B cell (primary cell): ENCODE data around the gene TRNAU1AP. TPM values are rescaled to one million over a fixed set of nuclear protein-coding genes. Genes with fewer than 3 reads are reported as not detected.
"Not testable (repeated sequence)": the region's sequence is repeated elsewhere in the genome, so short reads cannot be mapped to it uniquely, and the experiment has no call there.

Experiments
- ATAC-seq: fragments of 200-7000 bp; cut with Tn5 transposase; one replicate; pipeline ENCODE4 v1.10.0; 2021; ENCODE audit warnings: low read depth, mild to moderate bottlenecking, moderate number of reproducible peaks, moderate library complexity
- CTCF ChIA-PET: fragments of 350-600 bp; sonication (Branson Sonifier 250); formaldehyde crosslinking; loops from one replicate; lab custom pipeline; 2021; ENCODE audit warnings: antibody characterized with exemption, inconsistent platforms; lab: Charles Lee
- POLR2A ChIA-PET: fragments of 350-600 bp; sonication (Branson Sonifier 250); formaldehyde crosslinking; loops from one replicate; lab custom pipeline; 2021; ENCODE audit warnings: antibody characterized with exemption; lab: Charles Lee
- DNase-seq: peaks from one replicate; pipeline ENCODE4 v3.0.0; 2013
- H2AFZ ChIP-seq: 2 replicates; pipeline ENCODE4 v1.6.1; 2012; ENCODE audit warnings: mild to moderate bottlenecking, low read depth, low read length; ENCODE audit not compliant: insufficient read depth, poor library complexity, severe bottlenecking
- H3K27ac ChIP-seq, 2 donors: 1 replicate in 1 of 2; 2 replicates in 1 of 2; pipeline ENCODE4 v1.5.1; 2012 to 2013; ENCODE audit warnings: low read length in 2 of 2, mild to moderate bottlenecking in 2 of 2, moderate library complexity in 1 of 2
- H3K27me3 ChIP-seq, 4 experiments: fragments of 200-600 bp in 1 of 4; sonication (generic) in 1 of 4; replicated peaks in 1 of 4; 1 replicate in 2 of 4; 2 replicates in 2 of 4; pipeline versions ENCODE4 v1.6.1 to v1.7.0; 2013 to 2016; ENCODE audit warnings: low read length in 3 of 4, mild to moderate bottlenecking in 2 of 4, mixed read lengths in 1 of 4, moderate library complexity in 1 of 4; ENCODE audit not compliant: insufficient read depth in 4 of 4, control insufficient read depth in 3 of 4; ENCODE audit errors: control extremely low read depth in 1 of 4
- H3K36me3 ChIP-seq, 2 experiments: replicated peaks in 1 of 2; 1 replicate in 1 of 2; 2 replicates in 1 of 2; pipeline versions ENCODE4 v1.6.1 to v1.7.1; 2013; ENCODE audit warnings: low read length in 1 of 2; ENCODE audit not compliant: insufficient read depth in 2 of 2, control insufficient read depth in 1 of 2; ENCODE audit errors: control extremely low read depth in 1 of 2, extremely low read depth in 1 of 2
- H3K4me1 ChIP-seq, 2 donors: fragments of 200-600 bp in 1 of 2; sonication (generic) in 1 of 2; 1 replicate in 1 of 2; 2 replicates in 1 of 2; pipeline versions ENCODE4 v1.5.1 to v1.6.1; 2013 to 2017; ENCODE audit warnings: low read length in 2 of 2; ENCODE audit not compliant: control insufficient read depth in 2 of 2, insufficient read depth in 2 of 2
- H3K4me2 ChIP-seq: replicated peaks from 2 replicates; pipeline ENCODE3; 2012; ENCODE audit warnings: mild to moderate bottlenecking, low read depth, low read length; ENCODE audit not compliant: poor library complexity, severe bottlenecking
- H3K4me3 ChIP-seq, 5 experiments: fragments of 200-600 bp in 1 of 5; sonication (generic) in 1 of 5; 1 replicate in 3 of 5; 2 replicates in 2 of 5; pipeline versions ENCODE4 v1.5.1 to v1.7.0; 2011 to 2016; ENCODE audit warnings: low read length in 4 of 5, mild to moderate bottlenecking in 4 of 5, low read depth in 2 of 5, control low read depth in 1 of 5, moderate library complexity in 1 of 5; ENCODE audit not compliant: insufficient read depth in 1 of 5; ENCODE audit errors: control extremely low read depth in 1 of 5, extremely low read depth in 1 of 5
- H3K79me2 ChIP-seq: fragments of 200-600 bp; sonication (generic); one replicate; pipeline ENCODE4 v1.6.0; 2016; ENCODE audit warnings: low read length; ENCODE audit not compliant: control insufficient read depth, insufficient read depth
- H3K9ac ChIP-seq: fragments of 200-600 bp; sonication (generic); 2 replicates; pipeline ENCODE4 v1.6.1; 2017; ENCODE audit warnings: mild to moderate bottlenecking, low read length, moderate library complexity
- H3K9me3 ChIP-seq, 3 donors: one replicate each; pipeline versions ENCODE4 v1.6.1 to v1.7.1; 2013; ENCODE audit warnings: low read length in 2 of 3; ENCODE audit not compliant: control insufficient read depth in 2 of 3, insufficient read depth in 1 of 3; ENCODE audit errors: control extremely low read depth in 1 of 3
- H4K20me1 ChIP-seq: 2 replicates; pipeline ENCODE4 v1.6.0; 2012; ENCODE audit warnings: mild to moderate bottlenecking, low read length; ENCODE audit not compliant: insufficient read depth, control insufficient read depth, poor library complexity, severe bottlenecking
- H3K27ac Mint-ChIP-seq: one replicate; pipeline ENCODE4 v1.8.0; 2021; ENCODE audit warnings: mixed read lengths
- H3K27me3 Mint-ChIP-seq: one replicate; pipeline ENCODE4 v1.8.0; 2021; ENCODE audit warnings: mixed read lengths
- H3K4me1 Mint-ChIP-seq: one replicate; pipeline ENCODE4 v1.8.0; 2021; ENCODE audit warnings: mixed read lengths
- H3K4me3 Mint-ChIP-seq: one replicate; pipeline ENCODE4 v1.8.0; 2021; ENCODE audit warnings: mixed read lengths
- H3K9me3 Mint-ChIP-seq: one replicate; pipeline ENCODE4 v1.8.0; 2022; ENCODE audit warnings: mixed read lengths; ENCODE audit not compliant: insufficient read depth
- CTCF ChIP-seq: fragments of 200-600 bp; IDR thresholded peaks from one replicate; pipeline ENCODE4 v1.8.0; 2022; ENCODE audit warnings: antibody characterized with exemption, mild to moderate bottlenecking
- EZH2 ChIP-seq: IDR thresholded peaks from 2 replicates; pipeline ENCODE4 v1.6.1; 2012; ENCODE audit warnings: borderline replicate concordance, low read depth, mild to moderate bottlenecking, moderate library complexity, low read length; ENCODE audit not compliant: insufficient read depth, poor library complexity, severe bottlenecking
- WGBS: methylation state at CpG from one replicate; pipeline ENCODE4 v1.1.5; 2013; ENCODE audit warnings: missing lambda C conversion rate; ENCODE audit not compliant: insufficient coverage; 5-methylcytosine and 5-hydroxymethylcytosine counted together
- intact Hi-C: fragments of 100-400 bp; cut with micrococcal nuclease; formaldehyde crosslinking; loops from one replicate; pipeline ENCODE4 v1.10.0; 2022
- polyA plus RNA-seq: library from polyadenylated mRNA; depleted of rRNA; stranded (reverse); fragments of >200 nt; gene quantifications from 2 replicates; pipeline ENCODE4 v1.2.3, GENCODE V29; 2012
- total RNA-seq, 2 donors: library from RNA; stranded (reverse); fragments of 120-200 nt in 1 of 2; gene quantifications; 1 replicate in 1 of 2; 2 replicates in 1 of 2; pipeline versions ENCODE4 v1.2.3 to v1.2.4, GENCODE V29; 2013 to 2022

The TRNAU1AP gene
- total and polyA plus RNA-seq, 2 donors (not counting 1 experiment from before 2014, with no cell fraction given), result 39.8 to 45.2 TPM

GRCh38 chr1:28519946-28520725 lies 32.7 kb upstream of the TRNAU1AP start:
- 92% methylated on average over 4 of the region's 10 CpGs for WGBS

GRCh38 chr1:28520796-28521195 lies 32.1 kb upstream of the TRNAU1AP start:
- H3K9ac ChIP-seq, H3K27ac Mint-ChIP-seq, H3K27me3 ChIP-seq, H3K4me2 ChIP-seq, H3K4me3 ChIP-seq, ATAC-seq, H2AFZ ChIP-seq, H4K20me1 ChIP-seq, H3K36me3 ChIP-seq, H3K27me3 Mint-ChIP-seq, H3K9me3 Mint-ChIP-seq, H3K9me3 ChIP-seq, DNase-seq, POLR2A ChIA-PET, H3K4me3 Mint-ChIP-seq, H3K27ac ChIP-seq, intact Hi-C loops: not testable (repeated sequence)
- 87% methylated on average over 11 of the region's 12 CpGs for WGBS
- peaks cover 55% of the 10 kb centered on the region for H3K79me2 ChIP-seq
- peaks cover 11 to 15% of the 10 kb centered on the region in 2 donors for H3K4me1 ChIP-seq
- CTCF ChIA-PET, result interaction anchor here (1.4 kb wide), 1 partner anchor 13 kb away, joined by 5 read pairs; no protein-coding TSS in a partner anchor
- H3K4me1 Mint-ChIP-seq, result peaks cover 27% of the 10 kb centered on the region

More at GRCh38 chr1:28519946-28520725, 32.7 kb upstream of the TRNAU1AP start:
- Histone ChIP-seq H3K27me3 (no peaks in the 10 kb centered on the region), H3K79me2 (peaks cover 55% of the 10 kb centered on the region), H3K4me2 (no peak overlapping the region), H3K27ac (no peak overlapping the region), H3K36me3 (no peaks in the 10 kb centered on the region), H3K9me3 (no peaks in the 10 kb centered on the region), H3K9ac (no peak overlapping the region), H2AFZ (no peak overlapping the region), H3K4me1 (peaks cover 11 to 15% of the 10 kb centered on the region in 2 donors), H3K4me3 (no peak overlapping the region), H4K20me1 (no peaks in the 10 kb centered on the region)
- POLR2A ChIA-PET, result no interaction called here
- TF ChIP-seq CTCF, result no peak
- TF ChIP-seq EZH2, result no peak
- H3K4me1 Mint-ChIP-seq, result peaks cover 27% of the 10 kb centered on the region
- H3K4me3 Mint-ChIP-seq, result no peak overlapping the region
- CTCF ChIA-PET, result interaction anchor here (0.9 to 1.4 kb wide), 2 partner anchors 12 to 123 kb away, joined by 3 to 5 read pairs; partner anchors contain the start of gene TAF12
- no peaks in the 10 kb centered on the region for H3K9me3 Mint-ChIP-seq
- DNase-seq (no peak), ATAC-seq (no peak)
- H3K27ac Mint-ChIP-seq, result no peak overlapping the region
- H3K27me3 Mint-ChIP-seq, result no peaks in the 10 kb centered on the region
- intact Hi-C loops, result loop anchor here (5.0 kb wide), 1 partner anchor 148 kb away; no protein-coding TSS in a partner anchor
